GM08714 (cell line): ENCODE data around the gene CNOT1.
A peak's percentile ranks its signal among the peaks of the same experiment; 100 is the strongest.
"Not testable (repeated sequence)": the region's sequence is repeated elsewhere in the genome, so short reads cannot be mapped to it uniquely, and the experiment has no call there.

Experiments used
- H3K4me3 ChIP-seq: fragments of 200-500 bp; sonication (Bioruptor generic); 2 replicates; pipeline ENCODE4 v1.5.1; 2014; ENCODE audit warnings: mild to moderate bottlenecking, low read length, inconsistent platforms
- ZNF274 ChIP-seq: IDR thresholded peaks from 2 replicates; pipeline ENCODE4 v1.6.1; 2012; ENCODE audit warnings: mild to moderate bottlenecking, low read depth, low read length

CNOT1 gene

DNA sequence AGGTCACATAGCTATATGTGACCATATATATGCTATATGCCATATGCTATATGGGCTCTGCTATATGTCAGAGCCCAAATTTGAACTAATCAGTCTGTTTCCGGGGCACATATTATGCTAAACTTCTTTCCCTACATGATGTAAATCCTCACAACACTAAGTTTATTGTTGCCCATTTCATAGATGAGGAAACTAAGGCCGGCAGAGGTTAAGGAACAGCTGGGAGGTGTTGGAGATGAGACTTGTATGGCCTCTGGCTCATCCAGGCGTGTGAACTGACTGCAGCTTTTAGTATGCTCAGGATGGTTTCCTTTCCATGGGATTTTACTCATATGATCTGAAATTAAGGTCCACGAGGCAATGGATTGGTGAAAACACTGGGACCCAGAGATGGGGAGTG is 17.5 kb upstream of the CNOT1 start:
- H3K4me3 ChIP-seq = no peak overlapping the region
- TF ChIP-seq ZNF274 = no peak

DNA sequence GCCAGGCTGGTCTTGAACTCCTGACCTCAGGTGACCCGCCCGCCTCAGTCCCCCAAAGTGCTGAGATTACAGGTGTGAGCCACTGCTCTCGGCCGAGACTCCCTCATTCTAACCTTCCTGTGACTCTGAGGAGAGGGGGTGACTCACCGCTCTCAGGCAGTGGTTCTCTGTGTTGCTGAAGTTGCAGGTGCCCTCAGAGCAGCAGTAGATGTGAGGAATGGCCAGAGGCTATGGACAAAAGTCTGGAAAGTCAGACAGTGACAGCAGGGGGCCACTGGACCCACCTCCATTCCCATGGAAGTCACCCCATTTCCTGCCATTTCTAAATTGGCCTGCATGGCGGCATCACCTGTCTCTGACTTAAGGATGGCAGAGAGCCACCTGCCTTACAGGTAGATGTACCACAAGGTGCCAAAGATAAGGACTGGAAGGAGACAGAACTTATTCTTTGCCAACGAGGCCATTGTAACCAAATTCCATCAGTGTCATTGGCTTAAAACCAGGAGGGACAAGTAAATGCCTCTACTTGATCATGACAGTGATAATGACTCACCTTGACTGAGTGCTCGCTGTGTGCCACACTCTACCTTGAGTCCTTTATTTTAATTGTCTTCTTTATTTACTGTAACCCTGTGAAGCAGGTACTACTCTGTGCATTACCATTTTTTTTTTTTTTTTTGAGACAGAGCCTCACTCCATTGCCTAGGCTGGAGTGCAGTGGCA is 15.3 kb upstream of the CNOT1 start:
- no peak overlapping the region for H3K4me3 ChIP-seq
- no peak for TF ChIP-seq ZNF274

DNA sequence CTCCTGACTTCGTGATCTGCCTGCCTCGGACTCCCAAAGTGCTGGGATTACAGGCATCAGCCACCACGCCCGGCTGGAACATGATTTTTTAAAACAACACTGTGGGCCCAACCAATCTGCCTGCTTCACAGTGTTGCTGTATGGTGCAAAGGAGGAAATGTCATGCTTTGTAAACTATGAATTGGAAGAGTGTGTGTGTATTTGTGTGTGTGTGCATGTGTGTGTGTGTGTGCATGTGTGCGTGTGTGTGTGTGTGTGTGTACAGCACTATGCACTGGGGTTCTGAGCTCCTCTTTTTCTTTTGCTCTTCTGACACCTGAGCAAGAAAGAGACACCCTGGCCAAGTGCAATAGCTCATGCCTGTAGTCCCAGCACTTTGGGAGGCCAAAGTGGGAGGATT is 14.5 kb upstream of the CNOT1 start:
- no peak overlapping the region for H3K4me3 ChIP-seq
- TF ChIP-seq ZNF274 = no peak

DNA sequence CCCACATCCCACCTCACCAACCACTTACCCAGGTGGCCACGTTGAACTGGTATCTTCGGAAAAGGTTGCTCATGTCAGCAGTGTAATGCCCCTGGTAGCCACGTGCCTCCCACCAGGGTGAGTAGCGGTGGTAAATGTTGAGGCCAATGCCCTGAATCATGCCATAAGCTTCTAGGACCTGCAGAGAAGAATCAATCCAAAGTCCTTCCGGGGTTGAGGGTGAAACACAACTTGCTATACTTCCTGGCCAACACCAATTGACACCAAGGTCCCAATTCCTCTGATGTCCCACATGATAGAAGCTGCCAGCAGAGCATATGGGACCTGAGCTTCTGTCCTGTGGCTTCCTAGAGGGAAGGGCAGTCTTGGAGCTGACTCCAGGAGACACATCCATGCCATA is 11.3 kb upstream of the CNOT1 start:
- no peak for TF ChIP-seq ZNF274
- H3K4me3 ChIP-seq = no peak overlapping the region

DNA sequence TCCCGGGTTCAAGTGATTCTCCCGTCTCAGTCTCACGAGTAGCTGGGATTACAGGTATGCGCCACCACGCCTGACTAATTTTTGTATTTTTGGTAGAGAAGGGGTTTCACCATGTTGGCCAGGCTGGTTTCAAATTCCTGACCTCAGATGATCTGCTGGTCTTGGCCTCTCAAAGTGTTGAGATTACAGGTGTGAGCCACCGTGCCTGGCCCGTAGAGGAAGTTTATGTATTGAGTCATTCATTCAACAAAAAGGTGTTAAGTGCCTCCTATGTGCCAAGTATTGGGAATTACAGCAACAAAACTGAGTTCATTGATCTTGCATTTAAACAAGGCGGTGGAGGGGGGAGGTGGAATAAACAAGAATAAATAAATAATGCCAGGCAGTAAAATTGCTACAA is 10.2 kb upstream of the CNOT1 start:
- no peak for TF ChIP-seq ZNF274
- H3K4me3 ChIP-seq = no peak overlapping the region

DNA sequence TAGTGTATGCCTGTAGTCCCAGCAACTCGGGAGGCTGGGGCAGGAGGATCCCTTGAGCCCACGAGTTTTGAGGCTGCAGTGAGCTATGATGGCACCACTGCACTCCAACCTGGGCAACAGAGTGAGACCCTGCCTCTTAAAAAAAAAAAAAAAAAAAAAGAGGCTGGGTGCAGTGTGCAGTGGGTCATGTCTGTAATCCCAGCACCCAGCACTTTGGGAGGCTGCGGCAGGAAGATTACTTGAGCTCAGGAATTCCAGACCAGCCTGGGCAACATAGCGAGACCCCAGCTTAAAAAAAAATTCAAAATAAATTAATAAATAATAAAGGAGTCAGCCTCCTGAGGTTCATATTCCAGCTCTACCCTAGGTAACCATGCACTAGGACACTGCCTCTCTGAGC is 9.6 kb upstream of the CNOT1 start:
- no peak for TF ChIP-seq ZNF274

DNA sequence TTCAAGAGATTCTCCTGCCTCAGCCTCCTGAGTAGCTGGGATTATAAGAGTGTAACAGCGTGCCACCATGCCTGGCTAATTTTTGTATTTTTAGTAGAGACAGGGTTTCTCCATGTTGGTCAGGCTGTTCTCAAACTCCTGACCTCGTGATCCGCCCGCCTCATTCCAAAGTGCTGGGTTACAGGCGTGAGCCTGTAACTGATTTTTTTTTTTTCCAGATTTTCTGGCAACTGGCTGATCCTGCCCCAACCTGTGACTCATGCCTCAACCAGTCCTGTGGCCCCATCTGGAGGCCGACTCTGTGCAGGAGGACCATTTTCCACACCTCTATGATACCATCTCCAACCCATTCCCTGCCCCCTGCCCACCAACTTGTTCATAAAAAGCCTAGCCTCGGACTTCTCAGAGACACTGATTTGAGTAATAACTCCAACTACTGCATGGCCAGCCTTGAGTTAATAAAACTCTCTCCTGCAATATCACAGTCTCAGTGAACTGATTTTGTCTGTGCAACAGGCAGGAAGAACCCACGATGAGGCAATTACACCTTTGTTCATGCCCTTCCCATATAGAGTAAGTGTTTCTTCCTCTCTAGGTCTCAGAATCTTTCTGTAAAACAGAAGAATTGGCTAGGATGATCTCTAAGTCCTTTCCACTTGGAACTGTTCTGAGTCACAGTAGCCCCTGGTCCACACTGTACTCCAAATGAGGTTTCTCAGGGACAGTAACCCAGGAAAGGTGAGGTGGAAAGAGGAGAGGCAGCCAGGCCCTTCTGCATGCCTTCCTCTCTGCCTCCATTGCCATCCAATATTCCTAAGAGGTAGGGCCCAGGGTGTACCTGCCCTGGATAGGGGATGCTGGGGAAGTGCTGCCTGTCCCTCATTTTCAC is 8.8 kb upstream of the CNOT1 start:
- no peak overlapping the region for H3K4me3 ChIP-seq
- no peak for TF ChIP-seq ZNF274

More for the DNA sequence above, 9.6 kb upstream of the CNOT1 start:
- no peak overlapping the region for H3K4me3 ChIP-seq

DNA sequence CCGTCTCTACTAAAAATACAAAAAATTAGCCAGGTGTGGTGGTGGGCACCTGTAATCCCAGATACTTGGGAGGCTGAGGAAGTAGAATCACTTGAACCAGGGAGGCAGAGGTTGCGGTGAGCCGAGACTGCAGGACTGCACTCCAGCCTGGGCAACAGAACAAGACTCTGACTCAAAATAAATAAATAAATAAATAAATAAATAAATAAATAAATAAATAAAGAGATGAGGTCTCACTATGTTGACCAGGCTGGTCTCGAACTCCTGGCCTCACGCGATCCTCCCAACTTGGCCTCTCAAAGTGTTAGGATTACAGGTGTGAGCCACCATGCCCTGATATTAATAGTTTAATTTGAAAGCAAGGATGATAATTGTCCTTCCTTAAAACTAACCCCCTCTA is 7.4 kb upstream of the CNOT1 start:
- H3K4me3 ChIP-seq = not testable (repeated sequence)

DNA sequence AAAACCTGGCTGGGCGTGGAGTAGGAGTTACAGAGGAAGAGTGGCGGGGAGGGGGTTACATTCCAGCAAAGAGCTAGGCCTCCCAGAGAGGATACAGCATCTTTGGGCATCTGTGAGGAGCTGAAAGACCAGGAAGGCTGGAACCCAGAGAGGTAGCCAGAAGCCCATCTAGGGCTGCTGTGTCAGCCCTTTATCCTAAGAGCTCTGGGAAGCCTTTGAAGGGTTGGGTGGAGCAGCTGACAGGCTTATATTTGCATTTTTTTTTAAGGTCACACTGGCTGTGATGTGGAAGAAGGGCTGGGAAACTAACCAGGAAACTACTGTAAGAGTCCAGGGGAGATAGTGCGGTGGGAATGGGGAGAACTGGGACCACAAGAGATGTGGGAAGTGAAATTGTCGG is 6.8 kb upstream of the CNOT1 start:
- H3K4me3 ChIP-seq = no peak overlapping the region
- no peak for TF ChIP-seq ZNF274

DNA sequence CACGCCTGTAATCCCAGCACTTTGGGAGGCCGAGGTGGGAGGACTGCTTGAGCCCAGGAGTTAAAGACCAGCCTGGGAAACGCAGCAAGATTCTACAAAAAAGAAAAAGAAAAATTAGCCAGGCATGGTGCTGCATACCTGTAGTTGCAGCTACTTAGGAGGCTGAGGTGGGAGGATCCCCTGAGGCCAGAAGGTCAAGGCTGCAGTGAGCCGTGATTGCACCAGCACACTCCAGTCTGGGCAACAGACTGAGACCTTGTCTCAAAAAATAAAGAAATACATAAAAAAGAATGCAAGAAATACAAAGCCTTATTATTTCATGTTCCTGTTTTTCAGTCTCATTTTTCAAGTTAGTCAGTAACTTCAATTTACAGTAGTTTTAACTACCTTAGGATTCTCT is 5.9 kb upstream of the CNOT1 start:
- no peak for TF ChIP-seq ZNF274
- no peak overlapping the region for H3K4me3 ChIP-seq

DNA sequence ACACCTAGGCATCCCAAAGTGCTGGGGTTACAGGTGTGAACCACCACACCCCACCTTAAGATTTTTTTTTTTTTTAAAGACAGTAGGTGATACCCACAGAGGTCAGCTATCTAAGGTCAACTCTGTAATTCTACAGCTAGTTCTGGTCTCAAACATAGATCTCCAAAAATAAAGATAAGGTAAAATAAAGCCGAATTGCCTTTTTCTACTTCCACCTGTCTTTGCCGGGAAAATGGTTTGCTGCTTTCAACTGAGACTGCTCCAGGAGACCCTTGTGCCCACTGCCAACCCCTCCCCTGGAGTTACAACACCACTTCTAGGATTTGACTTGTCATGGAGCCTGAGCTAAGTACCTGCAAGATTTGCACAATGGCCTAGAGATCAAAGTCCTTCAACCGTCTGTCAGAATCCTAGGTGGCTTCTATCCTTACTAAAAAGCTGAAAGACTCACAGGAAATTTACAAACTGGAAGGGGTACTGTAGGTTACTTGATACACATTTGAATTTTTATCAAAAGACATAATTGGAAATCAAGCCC is 4.7 kb upstream of the CNOT1 start:
- TF ChIP-seq ZNF274 = no peak
- no peak overlapping the region for H3K4me3 ChIP-seq

DNA sequence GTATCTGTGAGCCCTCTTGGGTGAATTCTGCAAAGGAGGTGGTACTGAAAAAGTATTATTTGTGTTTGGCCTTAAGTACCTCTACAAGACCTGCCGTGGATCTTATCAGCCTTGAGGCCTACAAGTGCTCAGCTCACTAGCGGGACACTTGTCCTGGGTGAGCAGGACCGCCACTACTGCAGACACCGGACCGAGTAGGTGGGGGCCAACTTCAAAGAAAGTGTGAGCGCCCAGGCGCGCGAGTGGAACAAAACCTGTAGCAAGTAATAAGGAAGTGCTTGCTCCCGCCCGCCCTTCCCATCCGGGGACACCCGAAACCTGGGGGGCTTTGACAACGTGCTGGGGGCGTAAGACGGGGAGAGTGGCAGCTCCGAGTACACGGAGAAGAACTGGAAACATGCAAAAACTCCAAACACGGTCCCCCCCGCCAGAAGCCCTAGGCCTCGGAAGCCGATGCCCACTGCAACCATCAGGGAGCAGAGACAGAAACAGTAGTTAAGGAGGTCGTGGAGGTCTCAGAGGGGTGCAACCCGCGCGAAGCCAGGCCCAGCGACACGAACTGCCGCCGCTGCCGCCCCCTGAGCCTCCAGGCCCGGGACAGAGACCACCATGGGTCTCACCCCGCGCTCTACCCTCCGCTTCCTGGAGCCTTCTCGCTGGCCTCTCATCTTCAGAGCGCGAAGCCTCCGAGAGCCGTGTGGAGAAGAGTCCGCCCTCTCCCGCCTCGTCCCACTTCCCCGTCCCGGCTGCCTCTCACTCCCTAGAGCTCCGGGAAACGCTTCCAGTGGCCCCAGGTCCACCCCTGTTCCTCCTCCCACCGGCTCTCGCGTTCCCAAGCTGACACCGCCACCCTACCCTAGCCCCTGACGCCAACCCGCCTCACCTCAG is 537 bp downstream of the CNOT1 start:
- no peak for TF ChIP-seq ZNF274
- H3K4me3 ChIP-seq = peak overlapping the region; percentile 82

DNA sequence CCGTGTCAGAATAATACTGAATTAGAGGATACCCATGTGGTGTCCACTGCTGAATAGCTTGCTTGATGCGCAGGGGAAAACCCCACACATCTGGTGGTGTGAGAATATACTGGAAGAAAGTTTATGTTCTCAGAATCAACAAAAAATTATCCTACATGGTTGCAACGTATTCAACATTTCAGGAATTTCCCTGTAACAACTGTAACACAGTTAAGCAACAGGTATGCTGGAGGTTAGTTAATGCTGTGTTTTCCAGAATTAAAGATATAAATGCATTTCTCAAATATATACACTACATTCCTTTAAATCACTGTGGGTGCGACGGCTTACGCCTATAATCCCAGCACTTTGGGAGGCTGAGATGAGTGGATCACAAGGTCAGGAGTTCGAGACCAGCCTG is 5.4 kb downstream of the CNOT1 start:
- H3K4me3 ChIP-seq = no peak overlapping the region
- no peak for TF ChIP-seq ZNF274

DNA sequence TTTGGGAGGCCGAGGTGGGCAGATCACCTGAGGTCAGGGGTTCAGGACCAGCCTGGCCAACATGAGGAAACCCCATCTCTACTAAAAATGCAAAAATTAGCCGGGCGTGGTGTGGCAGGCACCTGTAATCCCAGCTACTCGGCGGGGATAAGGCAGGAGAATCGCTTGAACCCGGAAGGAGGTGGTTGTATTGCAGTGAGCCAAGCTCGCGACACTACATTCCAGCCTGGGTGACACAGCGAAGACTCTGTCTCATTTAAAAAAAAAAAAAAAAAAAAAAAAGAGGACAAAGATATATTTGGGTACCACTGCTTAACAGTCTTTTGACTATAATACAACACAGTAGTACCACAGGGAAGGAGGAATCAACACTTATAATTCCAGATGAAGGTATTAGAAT is 9.2 kb downstream of the CNOT1 start:
- H3K4me3 ChIP-seq = no peak overlapping the region
- no peak for TF ChIP-seq ZNF274
